Testis (tissue), 3 donors: ENCODE data around the gene ANTXR1. TPM values are rescaled to one million over a fixed set of nuclear protein-coding genes. Genes with fewer than 3 reads are reported as not detected.
"Not testable (repeated sequence)": the region's sequence is repeated elsewhere in the genome, so short reads cannot be mapped to it uniquely, and the experiment has no call there.

Experiments used
- DNase-seq: peaks from one replicate; pipeline ENCODE4 v3.0.0-alpha.2; 2019
- H3K27ac ChIP-seq, 2 donors: fragments of 200-600 bp; sonication (generic); one replicate each; pipeline ENCODE4 v1.5.1; 2019
- H3K27me3 ChIP-seq: fragments of 200-600 bp; sonication (generic); one replicate; pipeline ENCODE4 v1.5.1; 2019
- H3K36me3 ChIP-seq: fragments of 200-600 bp; sonication (generic); one replicate; pipeline ENCODE4 v1.5.1; 2017; ENCODE audit warnings: low read depth; ENCODE audit errors: missing control alignments
- H3K4me1 ChIP-seq: fragments of 200-600 bp; sonication (generic); one replicate; pipeline ENCODE4 v1.5.1; 2019
- H3K4me3 ChIP-seq, 2 donors: fragments of 200-600 bp; sonication (generic); one replicate each; pipeline ENCODE4 v1.5.1; 2017 to 2019
- H3K9me3 ChIP-seq: fragments of 200-600 bp; sonication (generic); one replicate; pipeline ENCODE4 v1.5.1; 2017
- POLR2A ChIP-seq: fragments of 450-650 bp; IDR thresholded peaks from one replicate; pipeline ENCODE4 v1.6.1; 2017; ENCODE audit warnings: antibody characterized with exemption, mild to moderate bottlenecking, moderate library complexity
- WGBS, 2 donors: methylation state at CpG; one replicate each; pipeline ENCODE4 v1.1.5; 2018; 5-methylcytosine and 5-hydroxymethylcytosine counted together
- intact Hi-C: fragments of 100-400 bp; cut with DNase I; formaldehyde crosslinking; loops from one replicate; pipeline ENCODE4 v1.15.1; 2023; ENCODE audit warnings: low total_unique reads
- polyA plus RNA-seq: library from polyadenylated mRNA; stranded (reverse); fragments of 350-450 nt; fragmentation: Illumina TruSeq; extraction: RNeasy Lipid Tissue Mini Kit (QIAGEN cat#74804); gene quantifications from one replicate; pipeline ENCODE4 v1.2.3, GENCODE V29; 2014; ENCODE audit warnings: low read depth, low replicate concordance; ENCODE audit not compliant: insufficient read depth
- total RNA-seq, 2 donors: library from RNA; depleted of rRNA; stranded (reverse); fragments of >200 nt; gene quantifications; one replicate each; pipeline ENCODE4 v1.2.3, GENCODE V29; 2016
- TF ChIP-seq, protein P1 (sequence below), 3 experiments: fragments of 450-650 bp in 2 of 3; fragments of 200-600 bp in 1 of 3; sonication (generic) in 1 of 3; IDR thresholded peaks; one replicate each; pipeline ENCODE4 v1.5.1; 2016 to 2019; ENCODE audit warnings: antibody characterized with exemption in 3 of 3, mild to moderate bottlenecking in 2 of 3, moderate library complexity in 1 of 3

Gene ANTXR1
- total and polyA plus RNA-seq, 3 donors from 2014 or later = 16.6 to 35.7 (median 20.1) TPM

DNA sequence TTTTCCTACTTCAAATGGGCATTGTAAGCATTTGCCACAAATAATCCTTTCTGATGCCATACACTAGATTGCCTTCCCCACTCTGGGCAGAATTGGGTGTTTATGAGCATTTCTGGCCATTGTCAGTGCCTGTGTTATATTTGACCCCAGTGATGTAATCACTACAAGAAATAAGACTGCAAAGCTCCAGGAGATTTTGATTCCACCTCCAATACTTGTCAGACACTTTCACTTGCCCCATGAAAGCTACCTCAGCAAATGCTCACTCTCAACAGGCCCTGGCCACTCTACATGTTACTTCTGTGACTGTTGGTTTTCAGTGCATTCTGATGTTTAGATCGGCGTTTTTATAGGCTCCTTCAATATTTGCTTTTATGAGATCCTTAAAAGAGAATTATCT lies 239.0 kb downstream of the ANTXR1 start:
- no peak for TF ChIP-seq POLR2A
- TF ChIP-seq, protein P1, sequence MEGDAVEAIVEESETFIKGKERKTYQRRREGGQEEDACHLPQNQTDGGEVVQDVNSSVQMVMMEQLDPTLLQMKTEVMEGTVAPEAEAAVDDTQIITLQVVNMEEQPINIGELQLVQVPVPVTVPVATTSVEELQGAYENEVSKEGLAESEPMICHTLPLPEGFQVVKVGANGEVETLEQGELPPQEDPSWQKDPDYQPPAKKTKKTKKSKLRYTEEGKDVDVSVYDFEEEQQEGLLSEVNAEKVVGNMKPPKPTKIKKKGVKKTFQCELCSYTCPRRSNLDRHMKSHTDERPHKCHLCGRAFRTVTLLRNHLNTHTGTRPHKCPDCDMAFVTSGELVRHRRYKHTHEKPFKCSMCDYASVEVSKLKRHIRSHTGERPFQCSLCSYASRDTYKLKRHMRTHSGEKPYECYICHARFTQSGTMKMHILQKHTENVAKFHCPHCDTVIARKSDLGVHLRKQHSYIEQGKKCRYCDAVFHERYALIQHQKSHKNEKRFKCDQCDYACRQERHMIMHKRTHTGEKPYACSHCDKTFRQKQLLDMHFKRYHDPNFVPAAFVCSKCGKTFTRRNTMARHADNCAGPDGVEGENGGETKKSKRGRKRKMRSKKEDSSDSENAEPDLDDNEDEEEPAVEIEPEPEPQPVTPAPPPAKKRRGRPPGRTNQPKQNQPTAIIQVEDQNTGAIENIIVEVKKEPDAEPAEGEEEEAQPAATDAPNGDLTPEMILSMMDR (IDR thresholded peaks at IDR 0.05) = no peak
- no peak overlapping the region for H3K4me3 ChIP-seq
- WGBS, 2 donors = 91 to 95% methylated on average over 2 of the region's 2 CpGs
- intact Hi-C loops = no loop called here
- H3K4me1 ChIP-seq = no peaks in the 10 kb centered on the region
- H3K27me3 ChIP-seq = no peaks in the 10 kb centered on the region
- DNase-seq = no peak
- no peak overlapping the region for H3K27ac ChIP-seq
- H3K9me3 ChIP-seq = no peaks in the 10 kb centered on the region
- no peaks in the 10 kb centered on the region for H3K36me3 ChIP-seq

GRCh38 chr2:69253112-69253511 lies 240.1 kb downstream of the ANTXR1 start:
- Histone ChIP-seq H3K27me3 (no peaks in the 10 kb centered on the region), H3K27ac (no peak overlapping the region), H3K4me3 (no peak overlapping the region), H3K9me3 (no peaks in the 10 kb centered on the region), H3K4me1 (no peaks in the 10 kb centered on the region), H3K36me3 (no peaks in the 10 kb centered on the region)
- intact Hi-C loops = no loop called here
- no peak for TF ChIP-seq POLR2A
- TF ChIP-seq, protein P1 (IDR thresholded peaks at IDR 0.05) = no peak
- DNase-seq = no peak
- 49 to 58% methylated on average over 2 of the region's 2 CpGs for WGBS, 2 donors

DNA sequence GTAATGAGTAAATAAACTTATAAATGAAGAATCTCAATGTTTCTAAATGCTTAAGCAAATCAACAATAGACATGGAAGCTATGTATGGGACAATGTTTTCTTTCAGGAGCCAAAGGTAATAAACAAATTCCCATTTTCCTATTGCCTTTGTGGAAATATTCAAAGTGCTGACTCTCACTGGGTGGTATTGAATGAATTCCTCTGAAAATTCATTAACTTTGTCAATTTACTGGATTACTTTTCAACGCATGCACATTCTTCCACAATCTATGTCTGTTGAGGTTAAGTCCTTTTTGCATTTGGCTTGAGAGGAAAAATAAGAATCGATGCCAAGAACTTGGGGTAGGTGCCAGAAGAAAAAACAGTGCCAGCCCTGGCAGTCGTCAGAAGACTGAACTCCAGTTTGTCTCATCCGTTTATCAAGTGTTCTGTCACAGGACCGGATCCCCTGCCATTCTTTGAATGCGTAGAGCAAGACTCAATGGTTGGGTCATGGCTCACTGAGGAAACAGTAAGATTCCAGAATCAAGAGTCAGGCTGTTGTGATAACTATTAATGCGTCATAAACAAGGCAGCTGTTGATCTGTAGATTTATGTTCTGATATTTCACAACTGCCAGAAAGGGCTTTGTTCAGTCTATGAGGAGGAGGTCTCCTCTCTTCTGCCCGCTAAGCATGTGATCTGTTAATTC lies 240.8 kb downstream of the ANTXR1 start:
- no peaks in the 10 kb centered on the region for H3K4me1 ChIP-seq
- H3K27me3 ChIP-seq = no peaks in the 10 kb centered on the region
- DNase-seq = no peak
- WGBS, 2 donors = 48 to 56% methylated on average over 8 of the region's 8 CpGs
- intact Hi-C loops = no loop called here
- TF ChIP-seq, protein P1 (IDR thresholded peaks at IDR 0.05) = no peak
- TF ChIP-seq POLR2A = no peak
- no peaks in the 10 kb centered on the region for H3K36me3 ChIP-seq
- H3K27ac ChIP-seq = no peak overlapping the region
- H3K4me3 ChIP-seq = no peak overlapping the region
- no peaks in the 10 kb centered on the region for H3K9me3 ChIP-seq

DNA sequence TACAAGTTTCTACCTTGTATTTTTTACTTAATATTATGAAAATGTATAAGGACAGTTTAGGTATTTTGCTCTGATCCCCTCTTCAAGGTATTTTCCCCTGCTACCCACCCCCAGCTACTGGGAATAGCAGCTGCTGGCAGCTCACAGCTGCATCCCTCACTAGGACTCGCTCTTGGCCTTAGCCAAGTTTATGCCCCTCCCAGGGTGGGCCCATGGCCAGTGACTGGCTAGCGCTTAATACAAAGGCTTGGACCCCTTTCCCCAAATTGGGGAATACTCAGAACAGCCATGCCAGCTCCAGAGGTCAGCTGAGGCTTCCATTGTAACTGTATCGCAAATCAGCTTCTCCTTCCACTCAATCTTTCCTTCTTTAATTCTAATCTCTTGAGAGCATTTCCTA lies 242.8 kb downstream of the ANTXR1 start:
- no peaks in the 10 kb centered on the region for H3K9me3 ChIP-seq
- H3K27ac ChIP-seq = no peak overlapping the region
- no peaks in the 10 kb centered on the region for H3K4me1 ChIP-seq
- no peaks in the 10 kb centered on the region for H3K27me3 ChIP-seq
- DNase-seq = no peak
- TF ChIP-seq, protein P1 (IDR thresholded peaks at IDR 0.05) = no peak
- no peak overlapping the region for H3K4me3 ChIP-seq
- 73 to 90% methylated on average over 3 of the region's 3 CpGs for WGBS, 2 donors
- H3K36me3 ChIP-seq = no peaks in the 10 kb centered on the region
- intact Hi-C loops = no loop called here

- H3K27me3 ChIP-seq, H3K27ac ChIP-seq, DNase-seq, H3K4me1 ChIP-seq, H3K36me3 ChIP-seq, H3K4me3 ChIP-seq, H3K9me3 ChIP-seq, intact Hi-C loops: not testable (repeated sequence)
- WGBS, 2 donors = 79 to 83% methylated on average over 12 of the region's 12 CpGs
These were observed 247.1 kb downstream of the ANTXR1 start for GRCh38 chr2:69259994-69260591.
